Keratinocyte (primary cell): ENCODE results near the gene VPS13C. TPM values are rescaled to one million over a fixed set of nuclear protein-coding genes. Genes with fewer than 3 reads are reported as not detected.

Source experiments
- DNase-seq: peaks from one replicate; pipeline ENCODE4 v3.0.0-alpha.2; 2011; ENCODE audit warnings: low read depth, missing footprints, low spot score
- FAIRE-seq: peaks from 2 replicates; lab custom pipeline; 2011; peaks lifted over from hg19 to GRCh38; lab: Jason Lieb, UNC
- H2AFZ ChIP-seq: 2 replicates; pipeline ENCODE4 v1.6.0; 2012; ENCODE audit warnings: low read length, control low read depth, inconsistent platforms; ENCODE audit not compliant: control insufficient read depth
- H3K27ac ChIP-seq: 2 replicates; pipeline ENCODE4 v1.5.1; 2011; ENCODE audit warnings: low read length; ENCODE audit not compliant: control insufficient read depth, insufficient read depth
- H3K27me3 ChIP-seq: 3 replicates; pipeline ENCODE4 v1.6.0; 2011; ENCODE audit warnings: low read length; ENCODE audit not compliant: control insufficient read depth, insufficient read depth; ENCODE audit errors: extremely low read depth
- H3K36me3 ChIP-seq, 2 experiments: 2 replicates in 1 of 2; 3 replicates in 1 of 2; pipeline ENCODE4 v1.5.1; 2011; ENCODE audit warnings: low read length in 2 of 2, mild to moderate bottlenecking in 1 of 2; ENCODE audit not compliant: control insufficient read depth in 2 of 2, insufficient read depth in 2 of 2; ENCODE audit errors: extremely low read depth in 1 of 2
- H3K4me1 ChIP-seq: 3 replicates; pipeline ENCODE4 v1.5.1; 2011; ENCODE audit warnings: low read length; ENCODE audit not compliant: control insufficient read depth, insufficient read depth; ENCODE audit errors: extremely low read depth
- H3K4me2 ChIP-seq: 3 replicates; pipeline ENCODE4 v1.6.0; 2011; ENCODE audit warnings: low read depth, low read length; ENCODE audit not compliant: control insufficient read depth, insufficient read depth; ENCODE audit errors: extremely low read depth
- H3K4me3 ChIP-seq, 3 experiments: fragments of 200-600 bp in 1 of 3; sonication (generic) in 1 of 3; 2 replicates in 2 of 3; 3 replicates in 1 of 3; pipeline ENCODE4 v1.5.1; 2011 to 2016; ENCODE audit warnings: low read length in 3 of 3, mild to moderate bottlenecking in 3 of 3, control low read depth in 2 of 3, inconsistent platforms in 1 of 3, low read depth in 1 of 3, mixed read lengths in 1 of 3, mixed run types in 1 of 3, moderate library complexity in 1 of 3; ENCODE audit not compliant: control insufficient read depth in 2 of 3, insufficient read depth in 2 of 3; ENCODE audit errors: extremely low read depth in 1 of 3
- H3K79me2 ChIP-seq: 2 replicates; pipeline ENCODE4 v1.6.0; 2012; ENCODE audit warnings: low read length; ENCODE audit not compliant: control insufficient read depth, insufficient read depth
- H3K9ac ChIP-seq: 3 replicates; pipeline ENCODE4 v1.6.0; 2011; ENCODE audit warnings: low read length; ENCODE audit not compliant: control insufficient read depth, insufficient read depth; ENCODE audit errors: extremely low read depth
- H3K9me1 ChIP-seq: 3 replicates; pipeline ENCODE4 v1.6.0; 2011; ENCODE audit warnings: low read length; ENCODE audit not compliant: control insufficient read depth, insufficient read depth; ENCODE audit errors: extremely low read depth
- H3K9me3 ChIP-seq: 2 replicates; pipeline ENCODE4 v1.5.1; 2012; ENCODE audit warnings: low read depth, low read length; ENCODE audit not compliant: control insufficient read depth
- H4K20me1 ChIP-seq: 3 replicates; pipeline ENCODE4 v1.6.0; 2011; ENCODE audit warnings: low read length; ENCODE audit not compliant: control insufficient read depth, insufficient read depth; ENCODE audit errors: extremely low read depth
- EZH2 ChIP-seq: IDR thresholded peaks from one replicate; pipeline ENCODE4 v1.6.1; 2012; ENCODE audit warnings: inconsistent platforms, mild to moderate bottlenecking, low read length, moderate library complexity
- dilution Hi-C: fragments of 300-500 bp; cut with MboI; formaldehyde crosslinking; loops from one replicate; pipeline ENCODE4 v1.7.0; 2020; ENCODE audit warnings: low sequenced_read_pairs; ENCODE audit not compliant: extremely low pct_ligation_motif_present
- polyA plus RNA-seq, 5 experiments: library from polyadenylated mRNA; depleted of rRNA in 3 of 5; stranded (reverse) in 3 of 5; stranded (forward) in 1 of 5; unstranded in 1 of 5; fragments of >200 nt; gene quantifications; 1 replicate in 1 of 5; 2 replicates in 3 of 5; 3 replicates in 1 of 5; pipeline versions ENCODE4 v1.2.1 to v1.2.3, GENCODE V29; 2011 to 2012; ENCODE audit warnings: missing spikeins in 2 of 5, low read depth in 1 of 5, low replicate concordance in 1 of 5
- TF ChIP-seq, protein P1 (sequence below), 3 experiments: IDR thresholded peaks in 1 of 3; conservative IDR thresholded peaks in 1 of 3; optimal IDR thresholded peaks in 1 of 3; 2 replicates in 2 of 3; 3 replicates in 1 of 3; pipeline versions ENCODE3 to v1.5.1; 2011; ENCODE audit warnings: low read length in 3 of 3, mild to moderate bottlenecking in 3 of 3, moderate library complexity in 2 of 3, control low read depth in 1 of 3, inconsistent platforms in 1 of 3; ENCODE audit not compliant: insufficient read depth in 2 of 3; ENCODE audit errors: extremely low read depth in 1 of 3

Gene VPS13C
- polyA plus RNA-seq, 1 donor (not counting 4 experiments of a cell fraction or from before 2014, with no cell fraction given): 13.5 TPM

DNA sequence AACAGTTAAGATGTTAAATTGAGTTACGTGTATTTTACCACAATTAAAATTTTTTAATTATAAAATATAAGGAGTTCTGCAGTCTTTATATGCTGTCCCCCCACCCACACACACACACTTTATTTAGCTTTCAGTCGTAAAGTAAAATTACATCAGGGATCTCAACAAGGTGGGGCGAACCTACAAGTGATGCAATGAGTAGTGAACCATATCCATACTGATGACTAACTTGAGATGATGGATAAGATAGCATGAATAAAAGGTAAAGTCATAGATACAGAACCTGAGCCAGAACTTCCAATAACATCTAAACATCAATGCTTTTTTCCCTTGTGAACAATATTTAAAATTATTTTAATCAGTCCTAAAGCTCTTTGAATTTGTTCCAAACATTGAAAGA, 77.2 kb downstream of the VPS13C start:
- TF ChIP-seq, protein P1, sequence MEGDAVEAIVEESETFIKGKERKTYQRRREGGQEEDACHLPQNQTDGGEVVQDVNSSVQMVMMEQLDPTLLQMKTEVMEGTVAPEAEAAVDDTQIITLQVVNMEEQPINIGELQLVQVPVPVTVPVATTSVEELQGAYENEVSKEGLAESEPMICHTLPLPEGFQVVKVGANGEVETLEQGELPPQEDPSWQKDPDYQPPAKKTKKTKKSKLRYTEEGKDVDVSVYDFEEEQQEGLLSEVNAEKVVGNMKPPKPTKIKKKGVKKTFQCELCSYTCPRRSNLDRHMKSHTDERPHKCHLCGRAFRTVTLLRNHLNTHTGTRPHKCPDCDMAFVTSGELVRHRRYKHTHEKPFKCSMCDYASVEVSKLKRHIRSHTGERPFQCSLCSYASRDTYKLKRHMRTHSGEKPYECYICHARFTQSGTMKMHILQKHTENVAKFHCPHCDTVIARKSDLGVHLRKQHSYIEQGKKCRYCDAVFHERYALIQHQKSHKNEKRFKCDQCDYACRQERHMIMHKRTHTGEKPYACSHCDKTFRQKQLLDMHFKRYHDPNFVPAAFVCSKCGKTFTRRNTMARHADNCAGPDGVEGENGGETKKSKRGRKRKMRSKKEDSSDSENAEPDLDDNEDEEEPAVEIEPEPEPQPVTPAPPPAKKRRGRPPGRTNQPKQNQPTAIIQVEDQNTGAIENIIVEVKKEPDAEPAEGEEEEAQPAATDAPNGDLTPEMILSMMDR (optimal IDR thresholded peaks at IDR 0.05 in 1 of 3, IDR thresholded peaks at IDR 0.05 in 1 of 3, conservative IDR thresholded peaks at IDR 0.05 in 1 of 3; ENCODE audit: extremely low read depth in 1 of 3, insufficient read depth in 2 of 3, low read length in 3 of 3): no peak
- TF ChIP-seq EZH2: no peak
- FAIRE-seq: no peak
- no peak overlapping the region for H3K4me2 ChIP-seq
- no peaks in the 10 kb centered on the region for H3K9me1 ChIP-seq
- no peaks in the 10 kb centered on the region for H4K20me1 ChIP-seq
- H3K9me3 ChIP-seq: no peaks in the 10 kb centered on the region
- peaks cover 1 to 4% of the 10 kb centered on the region in 2 experiments for H3K36me3 ChIP-seq
- no peaks in the 10 kb centered on the region for H3K27me3 ChIP-seq
- H3K9ac ChIP-seq: no peak overlapping the region
- no peak overlapping the region for H3K4me3 ChIP-seq
- peaks cover 3% of the 10 kb centered on the region for H3K4me1 ChIP-seq
- H2AFZ ChIP-seq: no peak overlapping the region
- no peak for DNase-seq
- no peaks in the 10 kb centered on the region for H3K79me2 ChIP-seq
- dilution Hi-C loops: no loop called here
- H3K27ac ChIP-seq: no peak overlapping the region

GRCh38 chr15:61978225-61978624, 82.0 kb downstream of the VPS13C start:
- no peak for DNase-seq
- Histone ChIP-seq H2AFZ (no peak overlapping the region), H3K9me3 (no peaks in the 10 kb centered on the region), H3K36me3 (peaks cover 1 to 4% of the 10 kb centered on the region in 2 experiments), H3K27ac (no peak overlapping the region), H3K79me2 (no peaks in the 10 kb centered on the region), H3K4me2 (no peak overlapping the region), H3K27me3 (no peaks in the 10 kb centered on the region), H3K9me1 (no peaks in the 10 kb centered on the region), H3K9ac (no peak overlapping the region), H3K4me3 (no peak overlapping the region), H3K4me1 (peaks cover 3% of the 10 kb centered on the region), H4K20me1 (no peaks in the 10 kb centered on the region)
- no peak for FAIRE-seq
- dilution Hi-C loops: no loop called here
- TF ChIP-seq, protein P1 (optimal IDR thresholded peaks at IDR 0.05 in 1 of 3, IDR thresholded peaks at IDR 0.05 in 1 of 3, conservative IDR thresholded peaks at IDR 0.05 in 1 of 3; ENCODE audit: extremely low read depth in 1 of 3, insufficient read depth in 2 of 3, low read length in 3 of 3): no peak
- no peak for TF ChIP-seq EZH2
